Breast epithelium (tissue), 4 donors: ENCODE measurements around the gene C6orf89. TPM values are rescaled to one million over a fixed set of nuclear protein-coding genes. Genes with fewer than 3 reads are reported as not detected.
A peak's percentile ranks its signal among the peaks of the same experiment; 100 is the strongest.

Source experiments
- DNase-seq, 2 donors: peaks; one replicate each; pipeline ENCODE4 v3.0.0-alpha.2; 2019; ENCODE audit warnings: low spot score in 2 of 2
- H3K27ac ChIP-seq, 2 donors: fragments of 200-600 bp; sonication (generic) in 1 of 2; one replicate each; pipeline ENCODE4 v1.5.1; 2016 to 2019; ENCODE audit warnings: mild to moderate bottlenecking in 1 of 2
- H3K27me3 ChIP-seq, 2 donors: fragments of 200-600 bp; sonication (generic) in 1 of 2; one replicate each; pipeline versions ENCODE4 v1.5.1 to v1.6.0; 2017 to 2019; ENCODE audit warnings: control low read depth in 1 of 2, mild to moderate bottlenecking in 1 of 2
- H3K36me3 ChIP-seq: fragments of 200-600 bp; one replicate; pipeline ENCODE4 v1.5.1; 2019
- H3K4me1 ChIP-seq, 2 donors: fragments of 200-600 bp; sonication (generic); one replicate each; pipeline ENCODE4 v1.5.1; 2016 to 2019; ENCODE audit warnings: control low read depth in 1 of 2
- H3K4me3 ChIP-seq, 3 donors: fragments of 200-600 bp; sonication (generic); 1 replicate in 2 of 3; 2 replicates in 1 of 3; pipeline ENCODE4 v1.5.1; 2016 to 2019; ENCODE audit warnings: mild to moderate bottlenecking in 3 of 3, moderate library complexity in 2 of 3
- H3K9me3 ChIP-seq, 2 donors: fragments of 200-600 bp; sonication (generic) in 1 of 2; one replicate each; pipeline ENCODE4 v1.5.1; 2016 to 2019; ENCODE audit warnings: control low read depth in 1 of 2
- CTCF ChIP-seq, 3 donors: fragments of 450-650 bp; IDR thresholded peaks; one replicate each; pipeline ENCODE4 v1.5.1; 2016 to 2017; ENCODE audit warnings: antibody characterized with exemption in 3 of 3, mild to moderate bottlenecking in 3 of 3, moderate library complexity in 3 of 3
- POLR2A ChIP-seq: fragments of 450-650 bp; IDR thresholded peaks from one replicate; pipeline ENCODE4 v1.6.1; 2016; ENCODE audit warnings: antibody characterized with exemption, mild to moderate bottlenecking, moderate library complexity
- POLR2AphosphoS5 ChIP-seq, 3 donors: sonication (generic); formaldehyde crosslinking; IDR thresholded peaks; one replicate each; pipeline ENCODE4 v1.6.1; 2017; ENCODE audit warnings: antibody characterized with exemption in 3 of 3
- intact Hi-C: fragments of 100-400 bp; cut with DNase I; formaldehyde crosslinking; loops from one replicate; pipeline ENCODE4 v1.15.1; 2023; ENCODE audit warnings: low total_unique reads
- total RNA-seq, 3 donors: library from RNA; depleted of rRNA; stranded (reverse); fragments of >200 nt; gene quantifications; one replicate each; pipeline ENCODE4 v1.1.0, GENCODE V29; 2016

The C6orf89 gene
- total RNA-seq, 3 donors from 2014 or later, result 32.8 to 58.7 (median 45.4) TPM

GRCh38 chr6:36897609-36898008, 11.9 kb downstream of the C6orf89 start:
- H3K27me3 ChIP-seq, result no peaks in the 10 kb centered on the region
- H3K27ac ChIP-seq, result no peak overlapping the region
- no peaks in the 10 kb centered on the region for H3K9me3 ChIP-seq
- intact Hi-C loops, result no loop called here
- TF ChIP-seq CTCF (IDR thresholded peaks at IDR 0.05) (no peak), POLR2A (no peak), POLR2AphosphoS5 (IDR thresholded peaks at IDR 0.05) (no peak)
- DNase-seq, result no peak
- H3K4me1 ChIP-seq, result no peaks in the 10 kb centered on the region
- peaks cover 7% of the 10 kb centered on the region for H3K36me3 ChIP-seq
- H3K4me3 ChIP-seq, result no peak overlapping the region

- Histone ChIP-seq H3K9me3 (no peaks in the 10 kb centered on the region), H3K36me3 (peaks cover 8% of the 10 kb centered on the region), H3K27me3 (no peaks in the 10 kb centered on the region), H3K4me1 (peaks cover 0 to 13% of the 10 kb centered on the region in 2 donors), H3K4me3 (no peak overlapping the region), H3K27ac (no peak overlapping the region)
- DNase-seq, result no peak
- intact Hi-C loops, result no loop called here
- TF ChIP-seq POLR2AphosphoS5 (IDR thresholded peaks at IDR 0.05), result no peak
- TF ChIP-seq POLR2A, result no peak
- no peak for TF ChIP-seq CTCF (IDR thresholded peaks at IDR 0.05)
Measured at GRCh38 chr6:36904114-36904513, 18.4 kb downstream of the C6orf89 start.

GRCh38 chr6:36904851-36905393, 19.2 kb downstream of the C6orf89 start:
- no peak overlapping the region for H3K27ac ChIP-seq
- H3K27me3 ChIP-seq, result no peaks in the 10 kb centered on the region
- TF ChIP-seq CTCF (IDR thresholded peaks at IDR 0.05), result no peak
- no peak for DNase-seq
- peaks cover 0 to 13% of the 10 kb centered on the region in 2 donors for H3K4me1 ChIP-seq
- H3K36me3 ChIP-seq, result peaks cover 8% of the 10 kb centered on the region
- intact Hi-C loops, result loop anchor here (5.0 kb wide), 1 partner anchor 417 kb away; no protein-coding TSS in a partner anchor
- no peaks in the 10 kb centered on the region for H3K9me3 ChIP-seq
- no peak overlapping the region for H3K4me3 ChIP-seq

- peaks cover 8% of the 10 kb centered on the region for H3K36me3 ChIP-seq
- peak overlapping the region; percentile 27 to 52 for H3K27ac ChIP-seq
- DNase-seq, result peak; percentile 57 to 80
- no peaks in the 10 kb centered on the region for H3K27me3 ChIP-seq
- TF ChIP-seq POLR2AphosphoS5 (IDR thresholded peaks at IDR 0.05) (no peak), POLR2A (no peak), CTCF (IDR thresholded peaks at IDR 0.05) (no peak)
- no peaks in the 10 kb centered on the region for H3K9me3 ChIP-seq
- H3K4me1 ChIP-seq, result peaks cover 0 to 13% of the 10 kb centered on the region in 2 donors
- H3K4me3 ChIP-seq, result no peak overlapping the region
- intact Hi-C loops, result loop anchor here (5.0 kb wide), 1 partner anchor 416 kb away; no protein-coding TSS in a partner anchor
Measured at GRCh38 chr6:36906539-36907325, 21.0 kb downstream of the C6orf89 start.

GRCh38 chr6:36907781-36908180, 22.0 kb downstream of the C6orf89 start:
- Histone ChIP-seq H3K4me1 (peaks cover 0 to 16% of the 10 kb centered on the region in 2 donors), H3K4me3 (no peak overlapping the region), H3K36me3 (no peaks in the 10 kb centered on the region), H3K27ac (peak overlapping the region; percentile 21 to 52), H3K27me3 (no peaks in the 10 kb centered on the region), H3K9me3 (no peaks in the 10 kb centered on the region)
- no peak for TF ChIP-seq CTCF (IDR thresholded peaks at IDR 0.05)
- TF ChIP-seq POLR2AphosphoS5 (IDR thresholded peaks at IDR 0.05), result no peak
- no peak for TF ChIP-seq POLR2A
- peak in 1 of 2 donors; percentile 60 for DNase-seq
- intact Hi-C loops, result loop anchor here (5.0 kb wide), 1 partner anchor 415 kb away; no protein-coding TSS in a partner anchor
